NCI-H69 (cell line): ENCODE data around the gene NFU1.

ENCODE experiments used
- DNase-seq: peaks from one replicate; lab custom pipeline; 2025; lab: John Stamatoyannopoulos, UW

The NFU1 gene

DNA sequence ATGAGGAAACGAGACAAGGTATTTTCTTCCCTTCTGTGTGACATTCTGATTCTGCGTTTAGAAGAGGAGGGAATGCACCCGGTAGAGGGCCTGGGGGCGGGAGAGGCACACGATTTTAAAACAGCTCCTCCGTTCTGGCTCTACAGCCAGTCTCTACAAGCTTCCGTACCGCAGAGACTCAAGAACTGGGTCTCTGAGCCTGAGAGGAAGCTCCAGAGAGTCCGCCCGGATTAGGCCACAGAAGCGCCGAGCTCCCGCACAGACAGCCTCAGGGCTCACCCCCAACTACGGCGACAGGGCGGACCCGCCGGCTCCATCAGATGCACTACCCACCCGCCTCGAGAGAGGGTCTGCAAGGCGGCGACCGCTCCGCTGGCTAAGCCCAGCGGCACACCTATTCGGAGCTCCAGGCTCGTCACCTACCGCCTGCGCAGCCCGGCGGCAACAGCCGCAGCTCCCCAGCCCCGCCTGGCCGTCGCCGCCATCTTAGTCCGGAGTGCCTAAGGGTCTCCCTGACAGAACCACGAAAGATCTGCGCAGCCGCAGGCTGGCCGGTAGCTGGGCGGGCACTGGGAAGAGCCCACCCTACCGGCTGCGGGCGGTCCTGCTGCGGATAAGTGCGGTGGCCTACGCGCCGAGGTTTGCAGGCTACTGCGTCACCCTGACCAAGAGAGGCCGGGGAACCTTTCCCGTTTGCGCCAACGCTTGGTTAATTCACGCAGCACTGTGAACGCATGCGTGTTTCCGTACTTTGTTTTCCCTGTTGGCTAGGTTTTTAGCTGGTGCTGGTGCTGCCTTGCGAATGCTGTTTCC, at the start of gene NFU1:
NFU1 (minus strand) TSS at position 498 of the 813 bp plus-strand sequence; CDS start at position 485, 13 bp downstream.
- DNase-seq = peak; percentile 90

DNA sequence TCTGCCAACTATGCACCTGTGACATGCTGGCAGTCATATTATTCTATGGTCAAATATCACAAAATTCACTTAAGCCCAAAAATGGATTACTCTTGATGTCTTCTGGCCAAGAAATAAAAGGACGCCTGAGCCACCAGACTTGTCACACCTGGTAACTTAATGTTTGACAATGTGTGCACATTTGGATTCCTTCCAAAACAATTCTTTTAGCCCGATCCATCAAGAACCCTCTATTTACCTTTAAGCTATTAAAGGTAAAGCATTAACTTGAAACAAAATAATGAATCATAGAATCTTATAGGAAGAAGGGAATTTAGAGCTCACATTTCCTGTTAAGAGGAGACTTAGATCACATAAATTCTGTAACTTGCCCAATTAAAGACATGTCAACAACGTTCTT, 46.5 kb upstream of the NFU1 start:
- peak; percentile 89 for DNase-seq

DNA sequence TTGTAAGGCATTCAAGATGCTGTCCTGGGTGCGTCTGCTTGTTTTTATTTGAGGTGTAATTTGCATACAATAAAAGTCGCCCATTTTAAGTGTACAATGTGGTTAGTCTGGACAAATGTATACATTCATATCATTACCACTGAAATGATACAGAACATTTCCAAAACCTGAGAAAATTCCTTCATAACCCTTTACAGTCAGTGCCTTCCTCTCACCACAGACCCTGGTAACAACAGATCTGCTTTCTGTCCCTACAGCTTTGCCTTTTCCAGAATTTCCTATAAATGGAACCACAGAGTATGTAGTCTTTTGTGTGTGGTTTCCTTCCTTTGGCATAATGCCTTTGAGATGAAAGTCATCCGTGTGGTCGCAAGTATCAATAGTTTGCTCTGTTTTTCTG, 45.8 kb upstream of the NFU1 start:
- peak; percentile 45 for DNase-seq

DNA sequence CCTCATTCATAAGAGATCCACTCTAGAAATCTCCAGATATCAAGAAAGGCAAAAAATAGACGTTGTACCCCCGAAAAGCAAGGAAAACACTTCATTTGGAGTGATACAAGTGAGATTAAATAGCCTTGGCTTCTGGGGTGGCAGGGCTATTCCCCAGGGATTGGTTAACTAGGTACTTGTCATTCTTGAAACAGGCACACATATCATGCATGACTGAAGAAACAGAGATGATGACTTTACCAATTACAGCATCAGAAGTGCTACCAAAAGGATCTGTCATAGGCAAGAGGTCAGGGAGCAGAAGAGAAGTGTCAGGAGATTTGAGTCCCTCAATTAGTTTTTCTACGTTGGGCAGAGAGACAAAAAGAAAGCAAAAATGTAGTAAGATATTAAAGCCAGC, 45.2 kb upstream of the NFU1 start:
- DNase-seq = peak; percentile 68

DNA sequence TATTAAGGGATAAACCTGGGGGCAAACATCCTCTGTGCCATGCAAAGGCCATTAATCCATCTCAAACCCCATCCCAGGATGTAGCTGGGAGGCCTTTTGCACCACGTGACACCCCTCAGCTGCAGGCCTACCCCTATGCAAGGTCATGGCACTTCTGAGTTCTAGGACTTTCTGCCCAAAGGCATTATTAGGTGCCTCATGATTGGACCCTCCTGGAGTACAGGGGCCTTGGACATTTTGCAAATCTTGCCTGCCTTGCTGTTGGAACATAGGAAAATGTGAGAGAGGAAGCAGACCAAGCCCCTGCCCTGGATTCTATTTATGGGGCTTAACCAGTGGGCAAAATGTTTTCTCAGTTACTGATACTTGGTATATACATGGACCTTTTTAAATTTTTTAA, 44.2 kb upstream of the NFU1 start:
- DNase-seq = no peak

DNA sequence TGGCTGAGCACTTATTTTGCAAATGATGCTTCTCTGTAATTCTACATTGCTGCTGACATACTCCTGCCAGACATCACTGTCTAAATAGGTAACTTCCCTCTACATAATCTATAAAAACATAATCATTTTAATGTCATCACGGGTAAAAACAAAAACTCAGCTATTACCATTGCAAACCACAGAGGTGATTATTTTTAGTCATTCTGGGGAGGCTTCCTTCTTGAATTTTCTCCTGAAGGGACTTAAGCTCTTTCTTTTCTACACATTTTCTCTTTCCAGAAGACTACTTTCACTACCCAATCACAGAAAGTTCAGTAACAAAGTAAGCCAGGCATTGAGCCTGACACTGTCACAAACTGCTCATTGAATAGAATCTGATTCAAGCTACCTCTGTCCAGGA, 40.4 kb upstream of the NFU1 start:
- no peak for DNase-seq

DNA sequence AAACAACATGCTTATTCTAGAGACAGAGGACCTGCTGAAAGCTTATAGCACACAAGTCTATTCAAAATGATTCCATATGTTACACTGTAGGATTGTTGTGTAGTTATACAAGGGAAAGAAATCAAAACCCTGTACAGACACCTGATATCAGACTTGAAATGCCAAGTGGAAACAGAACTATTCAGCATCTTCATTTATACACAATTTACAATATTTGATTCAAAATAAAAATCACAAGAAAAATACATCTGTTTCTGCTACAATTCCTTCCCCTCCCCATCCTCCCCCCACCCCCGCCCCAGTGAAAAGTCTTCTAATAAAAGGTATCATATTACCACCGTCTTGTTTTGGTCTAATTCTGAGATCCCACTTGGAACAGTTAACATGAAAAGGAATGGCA, 37.5 kb upstream of the NFU1 start:
- DNase-seq = no peak

DNA sequence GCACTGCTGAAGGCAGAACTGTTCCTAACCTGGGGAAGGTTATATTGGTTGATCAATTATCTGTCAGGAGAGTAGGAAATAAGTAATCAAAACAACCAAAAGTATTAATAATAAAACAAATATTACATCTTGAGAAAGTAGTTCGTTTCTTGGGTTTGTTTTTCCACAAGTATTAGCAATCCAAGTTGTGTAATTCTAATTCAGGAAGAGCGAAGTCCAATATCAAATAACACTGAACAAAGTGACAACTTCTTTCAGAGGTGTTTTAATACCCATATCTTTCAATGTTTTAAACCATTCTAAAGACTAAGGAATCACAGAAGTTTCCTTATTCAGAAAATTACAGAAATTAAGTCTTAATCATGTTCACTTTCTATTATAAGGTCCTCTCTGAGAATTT, 34.6 kb upstream of the NFU1 start:
- DNase-seq = no peak

DNA sequence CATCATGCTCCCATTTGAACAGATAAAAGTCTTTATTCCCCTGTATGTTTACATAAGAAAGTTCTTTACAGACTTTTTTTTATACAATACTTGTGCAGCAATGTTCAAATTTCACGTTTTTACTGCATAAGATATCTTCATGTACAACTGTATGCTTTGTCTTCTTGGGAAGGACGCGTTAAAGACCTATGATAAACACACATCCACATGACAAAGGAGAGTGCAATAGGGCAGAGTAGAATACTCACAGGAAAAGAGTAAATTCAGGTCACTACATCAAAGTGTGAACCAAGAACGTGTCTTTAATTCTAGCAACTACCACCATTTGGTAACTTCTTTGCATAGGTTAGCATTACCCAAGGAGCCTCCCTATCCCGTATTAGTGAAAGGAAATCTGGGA, 33.7 kb upstream of the NFU1 start:
- DNase-seq = no peak

DNA sequence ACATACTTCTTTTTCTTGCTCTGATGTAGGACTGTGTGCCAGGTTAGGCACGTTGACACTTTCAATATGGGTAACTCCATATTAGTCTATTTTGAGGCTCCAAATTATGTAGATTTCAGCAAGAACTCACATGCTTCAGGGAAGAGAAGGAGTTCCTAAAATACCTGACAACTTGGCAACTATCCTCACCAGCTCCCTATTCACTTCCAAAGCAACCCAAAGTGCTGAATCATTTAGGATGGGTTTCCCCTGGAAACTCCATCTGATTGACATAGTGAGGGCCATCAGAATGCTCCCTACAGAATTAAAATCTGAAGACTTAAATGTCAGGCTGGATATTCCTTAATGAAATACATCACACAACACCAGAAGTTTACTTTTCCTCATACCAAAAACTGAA, 32.5 kb upstream of the NFU1 start:
- DNase-seq = no peak

DNA sequence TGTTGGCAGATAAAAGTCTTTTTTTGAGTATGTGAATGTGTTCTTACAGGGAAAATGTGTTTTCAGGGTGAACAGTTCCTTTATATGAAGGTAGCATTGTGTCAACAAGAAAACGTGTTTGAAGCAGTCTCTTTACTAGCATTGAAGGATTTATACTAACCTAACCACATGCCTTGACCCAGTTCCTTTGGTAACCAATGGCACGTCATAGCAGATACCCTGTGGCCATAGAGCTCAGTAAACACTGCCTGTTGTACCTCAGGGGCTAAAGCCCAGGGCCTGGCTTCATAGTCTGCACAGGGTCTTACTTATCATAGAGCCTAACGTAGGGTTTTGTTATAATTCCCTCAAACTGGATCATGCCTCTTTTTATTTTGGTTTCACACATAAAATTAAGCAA, 32.1 kb upstream of the NFU1 start:
- DNase-seq = no peak

DNA sequence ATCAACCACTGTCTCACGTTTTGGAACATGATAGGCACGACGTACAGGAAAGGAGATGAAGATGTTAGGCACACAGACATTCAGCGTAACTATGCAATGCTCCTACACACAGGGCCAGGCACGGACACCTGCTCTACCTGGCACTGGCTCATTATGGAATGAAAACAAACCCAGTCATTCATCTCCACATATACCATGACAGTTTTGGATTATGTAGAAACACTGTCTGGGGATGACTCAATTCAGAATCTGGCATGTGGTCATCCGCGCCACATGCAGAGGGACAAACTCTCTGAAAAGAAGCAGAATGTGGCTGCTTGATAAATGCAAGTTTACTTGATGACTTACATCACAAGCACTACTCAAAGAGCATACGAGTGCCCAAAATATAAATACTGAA, 29.5 kb upstream of the NFU1 start:
- DNase-seq = no peak

DNA sequence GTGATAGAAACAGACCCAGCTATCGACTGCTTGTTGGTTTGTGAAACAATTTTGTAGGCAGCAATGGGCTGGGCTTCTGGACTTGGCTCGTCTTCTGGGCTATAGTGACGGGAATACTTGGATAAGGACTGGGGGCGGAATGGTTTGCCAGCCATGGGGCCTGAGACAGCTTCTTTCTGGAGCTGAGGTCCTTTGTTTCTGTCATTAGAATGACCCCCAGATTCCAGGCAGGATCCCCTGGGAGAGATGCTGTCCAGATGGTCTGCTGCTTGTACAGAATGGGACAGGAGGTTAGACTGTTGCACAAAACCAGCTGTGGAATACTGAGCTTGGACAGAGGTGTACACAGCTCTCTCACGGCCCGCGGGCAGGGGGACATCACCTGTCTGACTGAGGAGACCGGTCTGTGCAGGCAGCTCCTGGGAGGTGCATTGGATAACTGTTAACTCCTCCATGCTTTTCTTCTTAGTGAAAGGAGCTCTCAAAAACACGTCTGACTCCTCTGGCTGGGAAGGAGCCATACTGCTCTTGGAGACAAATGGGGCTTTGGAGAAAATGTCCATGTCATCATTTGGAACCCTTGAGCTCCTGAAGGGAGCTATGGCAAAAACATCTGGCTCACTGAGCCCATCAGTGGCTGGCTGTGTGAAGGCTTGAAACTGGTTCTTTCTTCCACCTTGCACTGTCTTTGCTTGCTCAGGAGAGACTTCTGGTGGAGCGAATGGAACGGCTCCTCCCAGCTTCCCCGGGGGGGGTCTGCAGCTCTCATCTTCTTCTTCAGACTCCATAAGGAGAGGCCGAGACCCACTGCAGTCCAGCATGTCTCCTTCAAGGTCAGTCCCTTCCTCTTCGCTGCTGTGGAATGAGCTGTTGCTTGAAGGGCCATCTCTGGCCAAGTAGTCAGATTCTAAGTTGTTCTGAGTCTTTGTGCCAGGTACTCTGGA, 28.6 kb upstream of the NFU1 start:
- DNase-seq = no peak

DNA sequence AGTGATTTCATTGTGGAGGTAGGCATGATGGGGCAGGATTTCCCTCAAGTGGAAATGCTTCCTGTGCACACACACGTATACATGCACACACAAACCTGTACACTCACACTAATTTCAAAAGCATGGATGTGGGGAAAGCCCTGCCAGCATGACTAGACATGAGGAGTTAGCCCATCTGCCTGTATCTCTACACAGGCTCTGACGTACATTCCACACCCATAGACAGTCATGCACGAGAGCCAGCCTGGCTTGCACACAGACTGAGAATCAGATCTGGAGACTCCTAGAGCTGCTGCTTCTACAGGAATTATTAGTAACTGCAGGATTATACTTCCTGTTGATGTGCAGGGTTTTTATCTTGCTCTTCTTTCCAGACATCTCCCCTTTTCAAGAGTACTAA, 27.3 kb upstream of the NFU1 start:
- DNase-seq = no peak

DNA sequence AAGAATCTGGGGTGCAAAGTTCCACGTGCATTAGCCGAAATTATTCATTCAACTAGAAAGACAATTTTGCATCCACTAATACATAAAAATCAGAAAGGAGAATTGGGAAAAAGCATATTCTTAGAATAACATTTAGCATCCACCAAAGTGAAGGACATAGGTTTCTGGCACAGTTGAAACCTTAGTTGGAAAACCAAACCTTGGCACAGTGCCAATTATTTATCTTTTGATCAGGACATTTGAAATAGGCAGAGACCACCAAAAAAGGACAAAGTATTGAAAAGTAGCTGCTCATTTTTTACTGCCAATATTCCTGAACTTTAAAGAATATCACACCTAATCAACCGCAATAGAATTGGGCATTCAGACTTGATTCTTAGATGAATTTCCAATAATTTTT, 25.5 kb upstream of the NFU1 start:
- no peak for DNase-seq

DNA sequence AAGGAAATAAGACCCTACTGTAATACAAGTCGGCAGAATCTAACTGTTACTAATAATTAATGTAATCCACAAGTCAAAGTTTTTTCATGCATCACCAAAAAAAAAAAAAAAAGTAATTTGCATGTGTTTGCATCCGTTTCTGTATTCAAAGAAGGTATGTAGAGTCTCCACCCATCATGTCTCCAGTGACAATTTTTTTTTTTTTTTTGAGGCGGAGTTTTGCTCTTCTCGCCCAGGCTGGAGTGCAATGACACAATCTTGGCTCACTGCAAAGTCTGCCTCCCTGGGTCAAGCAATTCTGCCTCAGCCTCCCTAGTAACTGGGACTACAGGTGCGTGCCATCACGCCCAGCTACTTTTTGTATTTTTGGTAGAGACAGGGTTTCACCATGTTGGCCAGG, 24.2 kb upstream of the NFU1 start:
- no peak for DNase-seq

DNA sequence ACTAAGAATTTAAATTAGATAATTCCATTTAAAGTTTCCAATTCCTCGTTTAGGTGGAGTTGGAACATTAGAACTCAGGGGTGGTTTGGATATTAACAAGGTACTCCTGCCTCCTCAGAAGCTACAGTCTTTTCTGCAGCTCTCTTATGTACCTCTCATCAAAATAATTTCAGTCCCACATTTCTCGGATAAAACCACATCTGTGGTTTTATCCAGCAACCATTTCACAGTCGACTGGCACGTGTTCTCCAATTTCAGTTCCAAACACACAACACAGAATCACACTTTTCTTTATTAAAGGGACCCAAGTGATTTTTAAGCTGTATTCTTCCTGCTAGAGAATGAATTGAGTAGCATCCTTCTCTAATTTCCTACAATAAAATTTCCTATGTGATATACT, 22.7 kb upstream of the NFU1 start:
- no peak for DNase-seq

DNA sequence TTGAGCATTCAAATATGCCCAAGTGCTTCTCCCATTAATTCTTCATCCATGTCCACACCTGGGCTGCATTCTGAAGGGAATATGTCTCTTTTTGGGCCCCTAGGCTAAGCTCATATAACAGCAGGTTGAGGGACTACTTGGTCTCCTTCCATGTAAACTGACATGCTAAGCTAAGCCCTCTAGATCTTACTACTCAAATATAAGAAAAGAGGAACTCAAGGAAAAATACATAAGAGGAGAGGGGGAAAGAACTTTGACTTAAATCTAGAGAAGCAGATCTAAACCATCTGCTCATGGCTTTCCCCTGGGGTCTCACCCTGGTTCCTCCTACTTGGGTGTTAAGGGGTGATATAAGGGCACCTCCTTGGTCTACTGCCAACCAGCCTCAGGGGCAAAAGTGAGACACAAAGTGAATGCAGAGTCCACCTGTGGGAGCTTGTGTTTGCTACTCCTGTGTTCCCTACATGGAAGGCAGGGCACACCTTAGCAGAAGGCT, 19.8 kb upstream of the NFU1 start:
- peak; percentile 39 for DNase-seq

DNA sequence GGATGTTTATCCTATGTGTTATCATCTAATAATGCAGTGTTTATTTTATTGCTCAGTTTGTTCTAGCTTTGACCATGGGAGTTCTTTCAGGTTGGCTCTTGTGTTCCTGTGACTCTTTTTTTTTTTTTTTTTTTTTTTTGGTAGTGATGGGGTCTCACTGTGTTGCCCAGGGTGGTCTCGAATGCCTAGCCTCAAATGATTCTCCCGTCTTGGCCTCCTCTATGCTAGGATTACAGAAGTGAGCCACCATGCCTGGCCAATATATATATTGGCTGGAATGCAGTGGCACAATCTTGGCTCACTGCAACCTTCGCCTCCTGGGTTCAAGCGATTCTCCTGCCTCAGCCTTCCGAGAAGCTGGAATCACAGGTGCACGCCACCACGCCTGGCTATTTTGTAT, 18.9 kb upstream of the NFU1 start:
- DNase-seq = no peak

DNA sequence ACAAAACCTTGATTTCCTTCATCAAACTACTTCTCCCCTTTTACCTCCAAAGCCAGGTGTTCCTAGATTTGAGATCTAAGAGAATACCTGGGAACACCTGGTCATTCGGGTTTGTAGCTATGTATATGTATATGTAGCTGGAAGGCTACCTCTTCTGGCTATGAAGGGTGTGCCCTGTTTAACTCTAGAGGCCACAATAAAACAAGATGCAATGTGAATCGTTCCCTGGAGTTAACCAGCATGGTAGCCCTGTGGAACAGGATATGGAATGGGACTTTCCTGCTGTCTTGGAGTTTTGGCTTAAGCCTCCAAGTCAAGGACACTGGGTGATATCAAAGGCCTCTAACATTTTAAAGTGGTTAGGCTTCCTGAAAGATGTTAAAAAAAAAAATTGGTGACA, 17.7 kb upstream of the NFU1 start:
- no peak for DNase-seq

DNA sequence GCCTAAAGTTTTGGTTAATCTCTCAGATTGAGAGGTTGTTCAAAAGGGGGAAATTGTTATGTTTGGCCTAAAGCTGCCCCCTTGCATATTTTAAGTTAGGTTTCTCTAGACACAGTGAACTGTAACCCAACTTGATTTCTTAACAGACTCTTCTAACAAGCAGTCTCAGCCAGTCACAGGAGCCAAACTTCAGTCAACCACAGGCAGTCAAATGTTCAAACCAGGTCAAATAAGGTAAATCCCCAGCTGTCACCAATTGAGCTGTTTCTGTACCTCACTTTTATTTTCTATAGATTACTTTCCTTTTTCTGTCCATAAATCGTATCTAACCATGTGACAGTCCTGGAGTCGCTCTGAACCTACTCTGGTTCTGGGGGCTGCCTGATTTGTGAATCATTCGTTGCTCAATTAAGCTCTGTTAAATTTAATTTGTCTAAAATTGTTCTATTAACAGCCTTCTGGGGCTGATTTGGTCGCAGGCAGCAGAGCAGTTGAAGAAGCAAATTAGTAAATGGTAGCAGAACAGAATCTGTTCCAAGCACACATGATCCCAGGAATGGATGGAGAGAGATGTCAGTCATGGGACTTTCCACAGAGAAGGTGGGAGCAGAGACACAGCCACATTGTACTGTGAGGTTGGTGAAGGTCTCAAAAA, 16.4 kb upstream of the NFU1 start:
- no peak for DNase-seq

DNA sequence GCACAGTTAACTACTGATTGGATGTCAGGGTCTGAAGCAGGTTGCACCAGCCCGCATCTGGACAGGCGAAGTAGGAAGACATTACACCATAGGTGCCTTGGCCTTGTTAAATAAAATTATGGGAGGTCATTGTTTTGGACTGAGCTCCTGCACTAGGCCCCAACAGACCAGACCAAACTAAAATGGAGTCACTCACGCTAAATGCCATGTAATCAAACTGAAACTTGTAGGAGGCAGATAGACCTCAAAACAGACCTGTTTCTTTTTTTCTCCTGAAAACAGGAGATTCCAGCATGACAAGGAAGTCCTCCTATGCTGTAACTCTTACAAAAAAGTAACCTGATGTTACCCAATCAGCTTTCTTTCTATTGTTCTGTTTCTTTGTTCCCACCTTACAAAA, 15.5 kb upstream of the NFU1 start:
- no peak for DNase-seq
